Activated T-helper 1 cell treated with Interleukin-2 at 50 U/mL for 16 hours (primary cell): ENCODE data around the gene CD247.

ENCODE experiments used
- DNase-seq: peaks from one replicate; pipeline ENCODE4 v3.0.0-alpha.2; 2020; ENCODE audit warnings: low read depth

Gene CD247

DNA sequence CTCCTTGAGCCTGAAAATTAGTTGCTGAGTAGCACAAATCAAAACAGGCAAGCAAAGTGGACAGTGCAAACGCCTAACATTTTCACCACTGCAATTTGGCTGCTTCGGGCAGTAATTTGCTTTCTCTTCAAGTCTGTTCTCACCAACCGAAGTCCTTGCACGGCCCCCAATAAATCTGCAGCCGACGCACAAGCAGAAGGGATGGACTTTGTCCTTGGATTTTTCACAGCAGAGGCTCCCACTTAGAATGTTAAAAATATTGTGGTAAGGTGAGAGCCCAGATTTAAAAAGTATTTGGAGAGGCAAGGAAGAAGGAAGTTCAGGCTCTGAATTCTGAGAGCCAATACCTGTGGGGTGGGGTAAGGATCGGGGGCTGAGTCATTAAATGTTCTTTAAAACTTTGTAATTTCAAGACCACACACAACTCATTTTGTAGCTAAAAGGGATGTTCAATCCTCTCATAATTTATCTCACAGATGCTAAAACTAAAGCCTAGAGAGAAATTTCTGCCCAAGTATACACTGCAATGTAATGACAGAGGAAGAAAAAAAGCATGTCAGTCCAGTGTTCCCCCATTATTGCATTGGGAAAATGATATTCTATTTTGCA lies 6.2 kb downstream of the CD247 start:
- DNase-seq, result no peak

DNA sequence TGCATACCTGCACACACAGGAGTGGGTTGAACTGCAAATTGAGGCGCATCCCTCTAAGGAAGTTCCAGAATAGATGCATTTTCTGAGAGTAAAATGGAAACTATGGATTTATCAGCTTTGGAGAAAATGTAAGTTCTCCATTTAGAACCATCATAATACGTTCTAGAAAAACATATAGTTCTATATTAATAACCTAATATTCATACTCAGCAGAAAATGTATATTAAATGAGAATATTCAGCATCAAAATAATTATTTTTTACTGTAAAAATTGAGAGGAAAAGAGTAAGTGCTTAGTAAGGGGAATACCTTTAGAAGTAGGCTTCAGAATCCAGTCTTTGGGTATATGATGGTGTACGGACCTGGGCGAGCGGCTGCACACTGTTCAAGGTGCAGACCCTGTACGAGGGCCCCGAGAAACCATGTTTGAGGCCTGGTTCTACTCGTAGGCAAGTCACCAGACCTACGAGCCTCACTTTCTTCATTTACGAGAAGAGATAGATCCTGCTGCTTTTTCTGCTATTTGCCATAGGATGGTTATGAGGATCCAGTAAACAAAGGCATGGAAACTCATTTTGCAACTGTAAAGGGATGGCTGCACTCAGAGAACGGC lies 6.8 kb downstream of the CD247 start:
- no peak for DNase-seq

DNA sequence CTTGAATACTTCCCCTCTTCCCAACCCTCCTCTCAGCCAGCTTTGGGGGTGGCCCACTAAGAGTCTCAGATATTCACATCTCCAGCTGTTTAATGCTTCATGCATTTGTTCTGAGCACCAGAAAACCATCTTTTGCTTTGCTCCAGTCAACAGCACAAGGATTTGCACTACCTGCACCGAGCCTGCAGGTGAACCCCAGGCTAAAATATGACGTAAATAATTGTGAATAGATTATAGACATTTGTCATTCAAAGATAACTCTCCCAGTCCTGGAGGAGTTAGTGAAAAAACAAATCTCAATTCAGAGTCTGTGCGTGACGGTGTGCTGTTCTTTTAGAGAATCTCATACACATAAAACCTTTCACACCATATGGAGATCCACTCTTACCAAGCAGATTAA lies 7.4 kb downstream of the CD247 start:
- no peak for DNase-seq

DNA sequence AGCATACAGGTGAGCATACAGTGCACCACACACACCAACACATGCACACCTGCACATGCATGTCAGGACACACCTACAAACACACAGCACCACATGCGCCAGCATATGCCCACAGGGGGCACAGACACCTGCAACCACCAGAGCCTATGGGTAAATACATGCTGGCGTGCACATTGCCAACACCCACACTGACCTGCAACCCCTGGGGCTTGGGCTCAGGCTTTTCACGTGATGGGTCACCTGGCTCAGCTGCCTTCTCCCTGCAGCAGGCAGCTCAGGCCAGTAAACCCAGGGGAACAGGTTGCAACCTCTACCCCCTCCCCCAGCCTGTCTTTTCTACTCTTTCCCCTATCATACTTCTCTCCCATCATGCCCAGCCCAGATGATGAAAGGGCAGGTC lies 8.1 kb downstream of the CD247 start:
- no peak for DNase-seq

DNA sequence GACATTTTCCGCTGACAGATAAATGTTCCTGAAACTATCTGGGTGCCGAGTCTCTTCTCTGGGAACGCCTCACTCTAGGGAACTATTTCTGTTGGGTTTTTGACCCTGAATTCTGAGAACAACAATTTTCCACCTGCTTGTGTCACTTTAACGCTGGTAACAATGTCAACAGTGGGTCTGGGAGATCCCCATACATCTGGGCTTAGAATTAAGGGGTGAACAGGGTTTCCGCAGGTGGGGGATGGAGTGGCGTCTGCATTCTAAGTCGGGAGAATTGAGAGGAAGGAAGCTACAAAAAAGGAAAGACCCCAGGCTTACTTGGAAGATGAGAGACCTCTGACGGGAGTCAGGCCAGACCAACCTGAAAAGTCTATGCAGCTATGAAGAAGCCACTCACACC lies 8.7 kb downstream of the CD247 start:
- DNase-seq, result no peak

DNA sequence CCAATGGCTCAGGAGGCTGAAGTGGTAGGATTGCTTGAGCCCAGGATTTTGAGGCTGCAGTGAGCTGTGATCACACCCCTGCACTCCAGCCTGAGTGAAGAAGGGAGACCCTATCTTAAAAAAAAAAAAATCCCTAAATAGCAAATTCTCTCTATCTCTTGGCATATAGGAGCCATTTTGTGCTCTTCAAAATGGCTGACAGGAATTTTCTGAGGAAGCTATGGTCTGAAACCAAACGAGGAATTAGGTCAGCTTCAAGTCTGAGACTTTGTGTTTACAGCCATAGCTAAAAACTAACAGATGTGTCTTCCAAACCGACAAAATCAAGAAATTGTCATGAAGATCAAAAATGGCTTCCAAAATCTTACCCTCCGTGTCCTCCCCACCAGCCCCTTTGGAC lies 10.6 kb downstream of the CD247 start:
- no peak for DNase-seq

DNA sequence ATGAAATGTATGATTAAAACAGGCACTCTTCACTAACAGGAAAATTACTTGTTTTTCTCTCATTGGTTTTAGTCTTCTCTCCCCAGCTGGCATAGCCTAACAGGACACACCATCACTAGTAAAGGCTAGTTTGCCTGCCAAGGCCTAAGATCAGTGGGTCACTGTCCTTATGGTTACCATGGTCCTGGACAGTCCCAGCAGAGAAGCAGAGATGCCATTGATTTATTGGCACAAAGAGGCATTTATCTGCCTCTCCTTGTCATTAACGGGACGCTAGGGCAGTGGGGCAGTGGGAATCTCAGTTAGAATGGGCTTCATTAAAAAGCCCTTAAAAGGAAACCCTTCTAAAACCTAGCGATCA lies 13.9 kb downstream of the CD247 start:
- DNase-seq, result no peak

DNA sequence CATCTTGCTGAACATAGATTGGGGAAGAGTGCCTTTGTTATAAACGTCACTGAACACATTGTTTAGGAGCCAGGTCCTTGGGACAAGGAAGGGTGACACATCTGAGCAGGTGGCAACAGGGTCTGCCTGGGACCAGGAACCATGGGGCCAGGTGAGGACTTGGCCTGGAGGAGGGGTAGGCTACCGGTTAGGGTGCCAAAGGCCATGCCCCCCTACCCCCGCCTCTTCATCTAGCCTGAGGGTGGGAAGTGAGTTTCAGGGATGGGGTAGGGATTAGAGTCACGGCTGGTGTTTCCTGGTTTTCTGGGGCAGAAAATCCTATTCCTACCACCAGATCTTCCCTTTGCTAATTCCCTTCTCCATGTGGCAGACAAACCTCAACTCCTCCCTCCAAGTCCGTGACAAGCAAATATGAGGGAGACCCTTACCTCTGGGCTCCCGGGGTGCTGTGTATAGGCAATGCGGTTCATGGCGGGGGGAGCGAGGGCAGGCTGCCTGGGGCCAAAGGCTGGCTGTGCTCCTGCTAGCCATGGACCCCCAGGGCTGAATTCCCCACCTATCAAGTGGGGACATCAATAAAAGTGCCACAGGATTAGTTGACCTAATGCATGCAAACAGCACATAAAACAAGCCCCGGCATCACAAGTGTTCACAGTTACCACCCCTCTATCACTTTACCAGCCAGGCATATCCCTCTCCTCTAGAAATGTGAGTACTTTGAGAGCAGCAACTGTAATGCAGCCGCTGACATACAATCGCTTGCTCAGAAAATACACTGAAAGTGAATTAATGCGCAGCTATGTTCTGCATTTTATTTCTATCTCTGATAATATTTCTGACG lies 14.5 kb downstream of the CD247 start:
- DNase-seq, result no peak

DNA sequence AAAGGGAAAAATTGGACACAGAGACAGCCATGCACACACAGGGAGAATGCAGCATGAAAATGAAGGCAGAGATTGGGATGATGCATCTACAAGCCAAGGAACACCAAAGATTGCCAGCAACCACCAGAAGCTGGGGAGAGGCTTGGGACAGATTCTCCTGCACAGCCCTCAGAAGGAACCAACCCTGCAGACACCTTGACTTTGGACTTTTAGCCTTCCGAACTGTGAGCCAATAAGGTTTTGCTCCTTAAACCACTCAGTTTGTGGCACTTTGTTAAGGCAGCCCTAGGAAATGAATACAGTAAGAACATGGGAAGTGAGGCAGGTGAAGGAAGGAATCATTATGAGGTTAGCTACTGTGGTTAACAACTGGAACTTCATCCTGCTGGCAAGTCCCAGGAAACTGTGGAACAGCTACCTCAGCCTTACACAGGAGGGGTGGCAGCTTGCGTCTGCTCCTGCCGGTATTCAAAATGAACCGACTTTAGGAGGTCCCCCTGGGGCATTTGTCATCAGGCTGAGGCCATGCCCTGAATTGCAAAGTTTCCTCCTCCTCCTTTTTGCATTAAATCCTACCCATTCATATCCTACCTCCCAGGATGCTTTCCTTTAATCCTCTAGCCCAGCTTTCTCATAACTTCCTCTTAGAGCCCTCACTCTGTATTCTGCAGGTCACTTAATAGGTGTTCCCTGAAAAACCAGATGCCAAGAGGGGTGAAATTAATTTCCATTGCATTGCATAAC lies 15.4 kb downstream of the CD247 start:
- no peak for DNase-seq

DNA sequence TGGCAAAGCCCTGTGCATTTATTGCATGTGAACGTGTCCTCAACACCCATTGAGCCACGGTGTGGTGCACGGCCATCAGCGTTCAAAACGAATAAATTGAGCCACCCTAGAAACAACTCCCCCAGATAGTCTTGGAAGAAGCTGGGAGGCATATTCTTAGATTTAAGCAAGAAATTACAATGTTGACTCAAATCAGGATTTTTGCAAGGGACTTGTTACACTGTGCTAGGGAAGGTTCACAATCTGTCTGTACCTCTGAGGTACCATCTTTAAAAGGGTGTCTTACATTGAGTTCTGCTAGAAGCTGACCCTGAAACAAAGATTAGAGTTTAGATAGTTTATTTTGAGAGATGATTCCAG lies 16.2 kb downstream of the CD247 start:
- no peak for DNase-seq

DNA sequence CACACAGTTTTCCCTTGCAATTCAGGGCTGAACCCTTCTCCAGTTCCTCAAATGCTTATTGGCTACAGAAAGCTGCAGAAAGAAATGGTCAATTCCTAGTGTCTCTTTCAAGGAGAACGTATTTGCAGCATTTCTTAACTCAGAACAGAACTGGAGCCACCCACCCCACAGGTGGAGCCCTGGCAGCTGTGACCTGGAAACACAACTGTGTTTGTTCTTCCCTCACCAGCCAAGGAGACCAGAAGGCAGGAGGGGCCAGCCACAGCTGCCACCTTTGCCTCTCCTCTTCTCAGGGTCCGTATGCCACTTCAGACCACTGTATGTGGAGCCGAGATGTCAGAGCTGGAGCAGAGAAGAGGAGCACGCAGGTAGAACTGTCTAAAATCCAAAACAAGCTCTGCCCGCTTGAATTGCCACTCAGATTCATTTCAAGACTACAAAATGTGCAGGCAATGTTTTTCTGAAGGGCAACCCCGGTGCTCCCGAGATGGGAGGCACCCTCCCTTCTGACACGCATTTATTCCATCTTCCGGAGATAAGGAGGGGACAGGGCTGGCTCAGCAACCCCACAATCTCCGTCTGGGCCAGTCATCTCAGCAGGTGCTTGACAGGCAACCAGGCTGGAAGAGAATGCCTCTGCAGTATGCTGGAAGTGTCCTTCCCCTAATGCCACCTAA lies 16.7 kb downstream of the CD247 start:
- DNase-seq, result no peak

DNA sequence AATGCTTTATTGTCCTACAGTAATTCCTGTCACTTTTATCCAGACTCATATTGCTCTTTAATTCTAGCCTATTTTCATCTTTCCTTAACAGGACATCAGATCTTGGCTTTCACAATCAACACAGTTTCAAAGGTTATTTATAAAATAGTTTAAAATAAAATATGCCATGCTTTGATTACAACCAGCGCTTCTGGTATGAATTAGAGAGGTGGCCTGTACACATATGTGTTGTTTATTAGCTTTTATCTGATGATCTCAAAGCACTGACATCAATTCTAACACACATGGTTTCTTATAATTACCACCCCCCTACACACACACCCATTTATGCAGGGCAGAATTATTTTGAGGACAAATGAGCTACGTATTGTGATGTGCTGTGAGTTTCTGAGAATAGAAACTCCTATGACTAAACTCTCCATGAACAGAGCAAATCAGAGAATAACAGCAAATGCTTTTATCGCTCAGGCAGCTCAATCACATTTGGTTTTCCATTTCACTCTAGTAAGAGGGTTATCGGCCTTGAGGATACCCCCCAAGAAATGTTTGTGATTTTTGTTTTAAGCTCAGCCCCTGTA lies 18.0 kb downstream of the CD247 start:
- DNase-seq, result no peak

DNA sequence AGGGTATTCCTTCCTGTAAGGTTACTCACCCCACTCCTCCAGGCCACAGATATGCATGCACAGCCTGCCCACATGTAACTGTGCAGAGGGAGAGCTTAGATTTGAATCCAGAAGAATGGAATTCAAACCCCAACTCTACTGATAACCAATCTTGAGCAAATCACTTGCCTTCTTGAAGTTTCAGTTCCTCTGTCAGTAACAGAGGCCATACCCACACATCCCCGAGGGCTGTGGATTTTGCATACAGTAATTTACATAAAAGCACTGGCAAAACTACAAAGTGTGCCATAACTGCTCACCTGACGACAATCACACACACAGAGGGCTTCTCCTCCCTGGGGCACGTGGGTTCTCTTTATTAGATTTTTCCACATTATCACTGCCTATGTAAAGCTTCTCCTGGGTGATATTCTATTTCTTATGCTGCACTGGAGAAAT lies 18.6 kb downstream of the CD247 start:
- DNase-seq, result no peak

DNA sequence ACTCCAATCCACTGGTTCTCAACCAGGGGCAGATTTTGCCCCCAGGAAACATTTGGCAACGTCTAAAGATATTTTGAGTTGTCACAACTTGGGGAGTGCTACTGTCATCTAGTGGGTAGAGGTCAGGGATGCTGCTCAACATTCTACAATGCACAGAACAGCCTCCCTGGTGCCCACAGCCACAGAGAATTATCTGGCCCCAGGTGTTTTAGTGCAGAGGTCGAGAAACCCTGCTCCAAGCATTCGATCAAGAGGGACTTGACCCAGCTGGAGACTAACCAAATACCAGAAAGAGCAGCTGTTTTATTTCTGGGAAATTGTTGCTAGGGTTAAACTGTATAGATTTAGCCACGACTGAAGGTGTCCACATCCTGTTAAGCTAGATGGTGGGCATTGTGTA lies 19.2 kb downstream of the CD247 start:
- DNase-seq, result no peak

DNA sequence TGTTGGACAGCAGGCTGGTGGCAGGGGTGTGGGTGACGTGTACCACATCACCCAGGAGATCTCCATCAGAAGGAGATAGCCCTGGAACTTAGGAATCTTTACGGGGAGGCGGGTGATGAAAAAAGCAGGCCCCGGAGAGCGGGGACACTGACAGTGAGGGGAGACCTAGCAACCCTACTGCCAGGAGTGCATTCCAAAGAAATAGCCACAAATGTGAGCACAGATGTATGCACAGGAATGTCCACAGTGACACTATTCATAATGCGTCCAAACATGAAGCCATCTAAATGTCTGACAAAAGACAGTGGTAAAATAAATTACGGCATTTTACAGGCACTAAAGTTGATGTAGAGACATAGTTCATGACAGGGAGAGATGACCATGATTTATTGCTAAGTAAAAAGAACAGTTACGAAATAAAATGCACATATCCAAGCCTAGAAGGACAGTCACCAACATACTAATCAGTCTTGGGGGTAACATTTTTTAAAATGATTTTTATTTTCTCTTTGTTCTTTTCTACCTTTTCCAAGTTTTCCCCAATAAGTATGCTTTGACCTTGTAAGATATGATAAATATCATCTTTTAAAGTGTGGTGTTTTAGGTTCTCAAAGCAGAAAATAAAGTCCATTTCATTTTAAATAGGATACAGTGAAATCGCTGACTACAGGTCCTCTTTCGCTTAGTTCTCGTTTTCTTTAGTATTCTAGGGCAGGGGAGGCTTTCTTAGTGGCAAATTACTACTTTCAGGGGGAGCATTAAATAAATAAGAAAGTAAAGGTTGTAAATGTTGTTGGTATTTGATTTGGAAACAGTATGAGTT lies 21.3 kb downstream of the CD247 start:
- DNase-seq, result no peak

DNA sequence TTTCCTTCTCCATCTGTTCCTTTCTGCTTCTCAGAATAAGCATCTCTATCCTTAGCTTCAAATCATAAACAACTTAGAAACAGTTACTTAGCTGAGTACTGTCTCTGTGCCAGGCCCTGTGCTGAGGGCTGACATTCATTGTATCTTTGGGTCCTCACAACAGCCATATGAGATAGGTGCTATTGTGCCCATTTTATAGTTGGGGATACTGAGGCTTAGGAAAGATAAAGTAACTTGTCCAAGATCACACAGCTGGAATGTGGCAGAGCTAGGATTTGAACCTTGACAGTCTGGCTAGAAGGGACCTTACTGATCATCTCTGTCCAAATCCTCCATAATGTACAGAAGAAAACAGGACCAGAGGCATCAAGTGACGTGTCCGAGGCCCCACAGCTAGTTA lies 25.0 kb downstream of the CD247 start:
- DNase-seq, result no peak

DNA sequence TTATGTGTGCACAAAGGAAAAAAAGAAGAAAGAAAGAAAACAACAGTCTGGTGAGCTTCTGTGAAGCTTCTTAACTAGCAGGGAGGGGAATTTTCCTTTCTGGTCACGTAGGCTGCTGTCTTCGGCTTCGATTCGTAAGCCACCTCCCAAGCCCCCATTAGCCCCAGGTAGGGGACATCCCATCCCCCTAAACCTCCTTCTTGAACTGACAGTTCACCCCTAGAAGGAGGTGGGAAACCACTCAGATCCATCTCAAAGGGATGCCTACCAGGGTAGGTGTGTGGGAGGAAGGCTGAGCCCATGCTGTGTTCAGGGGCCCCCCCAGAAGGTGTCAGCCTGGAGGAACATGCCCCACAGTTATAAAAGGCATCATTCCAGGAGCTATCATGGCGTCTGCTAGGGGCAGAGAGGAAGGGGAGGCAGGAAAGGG lies 25.8 kb downstream of the CD247 start:
- DNase-seq, result no peak

DNA sequence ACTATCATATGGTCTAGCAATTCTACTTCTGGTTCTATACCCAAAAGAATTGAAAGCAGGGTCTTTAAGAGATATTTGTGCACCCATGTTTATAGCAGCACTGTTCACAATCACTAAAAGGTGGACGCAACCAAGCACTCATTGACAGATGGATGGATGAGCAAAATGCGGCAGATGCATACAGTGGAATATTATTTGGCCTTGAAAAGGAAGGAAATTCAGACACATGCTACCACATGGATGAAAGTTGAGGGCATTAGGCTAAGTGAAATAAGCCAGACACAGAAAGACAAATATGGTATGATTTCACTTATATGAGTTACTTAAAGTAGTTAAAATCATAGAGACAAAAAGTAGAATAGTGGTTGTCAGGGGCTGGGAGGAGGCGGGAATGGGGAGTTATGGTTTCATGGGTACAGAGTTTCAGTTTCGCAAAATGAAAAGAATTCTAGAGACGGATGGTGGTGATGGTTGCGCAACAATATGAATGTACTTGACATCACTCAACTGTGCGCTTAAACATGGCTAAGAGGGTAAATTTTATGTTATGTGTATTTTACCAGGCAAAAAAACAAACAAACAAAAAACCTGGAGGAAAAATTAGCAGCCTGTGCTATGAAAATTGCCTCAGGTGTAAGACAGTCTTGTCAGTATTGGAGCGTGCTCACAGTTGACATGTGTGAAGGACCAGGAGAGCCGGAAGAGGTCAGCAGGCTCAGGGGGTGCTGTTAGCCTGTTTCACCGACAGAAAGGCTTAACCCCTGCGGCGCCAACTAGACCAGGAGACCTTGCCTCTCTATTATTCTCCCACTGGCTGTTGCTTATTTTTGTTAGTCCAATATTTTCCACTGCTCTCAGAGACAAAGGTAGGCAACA lies 26.5 kb downstream of the CD247 start:
- DNase-seq, result no peak

DNA sequence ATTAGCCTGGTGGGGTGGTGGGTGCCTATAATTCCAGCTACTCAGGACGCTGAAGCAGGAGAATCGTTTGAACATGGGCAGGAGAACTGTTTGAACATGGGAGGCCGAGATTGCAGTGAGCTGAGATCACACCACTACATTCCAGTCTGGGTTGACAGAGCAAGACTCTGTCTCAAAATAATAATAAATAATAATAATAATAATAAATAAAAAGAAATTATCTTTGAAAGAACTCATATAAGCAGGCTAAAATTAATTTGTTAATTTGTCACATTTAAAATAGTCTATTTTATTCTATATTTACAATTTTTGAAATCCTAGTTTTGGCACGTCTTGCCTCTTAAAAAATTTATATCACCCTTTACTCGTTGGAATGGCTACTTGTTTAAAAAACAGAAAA lies 27.6 kb downstream of the CD247 start:
- no peak for DNase-seq
